Measurements from ENCODE around the gene GATA5.

DNA sequence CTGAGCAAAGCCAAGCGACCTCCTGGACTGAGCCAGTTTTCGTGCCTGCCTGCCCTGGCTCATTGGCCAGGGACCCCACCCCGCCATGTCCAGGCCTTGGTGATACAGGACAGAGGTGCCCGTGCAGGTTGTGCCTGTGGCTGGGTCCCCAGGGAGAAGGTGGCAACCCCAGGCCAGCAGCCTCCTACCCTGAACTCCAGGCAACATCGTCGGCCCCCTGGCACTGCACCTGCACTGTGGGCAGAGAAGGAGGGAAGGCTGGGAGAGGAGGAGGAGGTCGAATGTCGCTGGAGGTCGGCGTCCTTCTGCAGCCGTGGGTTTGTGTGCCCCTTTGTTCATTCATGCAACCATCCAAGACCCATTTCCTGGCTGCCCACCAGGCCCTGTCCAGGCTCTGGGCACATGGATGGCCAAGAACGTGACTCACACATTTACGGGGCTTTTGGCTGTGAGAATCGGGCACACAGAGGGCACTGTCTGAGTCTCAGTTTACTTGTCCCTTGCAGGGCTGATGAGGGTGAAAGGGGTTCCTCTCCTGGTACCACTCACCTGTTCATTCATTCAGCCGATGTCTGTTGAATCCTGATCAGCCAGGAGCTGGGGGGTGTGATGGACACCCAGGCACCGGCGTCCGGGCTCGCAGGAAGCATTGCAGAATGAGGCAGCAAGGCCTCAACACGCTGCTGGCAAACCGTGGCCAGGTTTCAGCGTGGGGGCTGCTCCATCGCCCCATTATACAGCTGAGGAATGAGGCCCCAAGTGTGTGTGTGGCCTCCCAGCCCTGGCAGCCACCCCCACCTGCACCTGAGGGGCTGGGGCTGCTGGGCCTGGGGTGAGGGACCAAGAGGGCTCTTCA is 46.1 kb downstream of the GATA5 start:
- TF ChIP-seq CTCF (IDR thresholded peaks at IDR 0.05) (no peak), POLR2A (IDR thresholded peaks at IDR 0.05) (no peak)
